Measurements from ENCODE around the gene C6orf132.

Gene C6orf132

GRCh38 chr6:42136508-42137193 lies 5.8 kb downstream of the C6orf132 start:
- FAIRE-seq (no peak), DNase-seq (ENCODE audit: insufficient read length, low spot score) (peak; percentile 68)

- DNase-seq (ENCODE audit: insufficient read length, low spot score) = no peak
- no peak for FAIRE-seq
Observed at GRCh38 chr6:42135722-42136121, 6.7 kb downstream of the C6orf132 start.

- FAIRE-seq (no peak), DNase-seq (ENCODE audit: insufficient read length, low spot score) (no peak)
Observed at GRCh38 chr6:42135161-42135560, 7.3 kb downstream of the C6orf132 start.

GRCh38 chr6:42133926-42134325 lies 8.5 kb downstream of the C6orf132 start:
- no peak for DNase-seq (ENCODE audit: insufficient read length, low spot score)
- FAIRE-seq = no peak

GRCh38 chr6:42131531-42131930 lies 10.9 kb downstream of the C6orf132 start:
- DNase-seq (ENCODE audit: insufficient read length, low spot score) (peak; percentile 31), FAIRE-seq (no peak)

GRCh38 chr6:42129360-42129676 lies 13.1 kb downstream of the C6orf132 start:
- FAIRE-seq (no peak), DNase-seq (ENCODE audit: insufficient read length, low spot score) (no peak)

GRCh38 chr6:42128460-42129359 lies 13.7 kb downstream of the C6orf132 start:
- DNase-seq (ENCODE audit: insufficient read length, low spot score) (no peak), FAIRE-seq (peak; percentile 51)

- no peak for FAIRE-seq
- DNase-seq (ENCODE audit: insufficient read length, low spot score) = no peak
Observed at GRCh38 chr6:42125663-42126062, 16.8 kb downstream of the C6orf132 start.

- DNase-seq (ENCODE audit: insufficient read length, low spot score) = no peak
- no peak for FAIRE-seq
Observed at GRCh38 chr6:42125231-42125630, 17.2 kb downstream of the C6orf132 start.

GRCh38 chr6:42124223-42124836 lies 18.1 kb downstream of the C6orf132 start:
- DNase-seq (ENCODE audit: insufficient read length, low spot score) (no peak), FAIRE-seq (no peak)

- no peak for FAIRE-seq
Observed at GRCh38 chr6:42123379-42124103, 18.9 kb downstream of the C6orf132 start.

GRCh38 chr6:42120895-42121865 lies 21.2 kb downstream of the C6orf132 start:
- FAIRE-seq (peak; percentile 87), DNase-seq (ENCODE audit: insufficient read length, low spot score) (peak; percentile 53)

More at GRCh38 chr6:42123379-42124103, 18.9 kb downstream of the C6orf132 start:
- no peak for DNase-seq (ENCODE audit: insufficient read length, low spot score)

- peak; percentile 51 for DNase-seq (ENCODE audit: insufficient read length, low spot score)
- FAIRE-seq = peak; percentile 26
Observed at GRCh38 chr6:42118162-42119001, 24.0 kb downstream of the C6orf132 start.

- no peak for DNase-seq (ENCODE audit: insufficient read length, low spot score)
- FAIRE-seq = no peak
Observed at GRCh38 chr6:42117843-42118161, 24.6 kb downstream of the C6orf132 start.

- DNase-seq (ENCODE audit: insufficient read length, low spot score) (peak; percentile 35), FAIRE-seq (no peak)
Observed at GRCh38 chr6:42113936-42114636, 28.3 kb downstream of the C6orf132 start.

- no peak for FAIRE-seq
Observed at GRCh38 chr6:42112351-42112750, 30.1 kb downstream of the C6orf132 start.

GRCh38 chr6:42110683-42111082 lies 31.7 kb downstream of the C6orf132 start:
- no peak for DNase-seq (ENCODE audit: insufficient read length, low spot score)
- FAIRE-seq = no peak

More at GRCh38 chr6:42112351-42112750, 30.1 kb downstream of the C6orf132 start:
- DNase-seq (ENCODE audit: insufficient read length, low spot score) = no peak

- DNase-seq (ENCODE audit: insufficient read length, low spot score) = no peak
- FAIRE-seq = no peak
Observed at GRCh38 chr6:42108071-42108470, 34.3 kb downstream of the C6orf132 start.
